ENCODE data around the gene TNFSF4.
"Not testable (repeated sequence)": the region's sequence is repeated elsewhere in the genome, so short reads cannot be mapped to it uniquely, and the experiment has no call there.

The TNFSF4 gene

DNA sequence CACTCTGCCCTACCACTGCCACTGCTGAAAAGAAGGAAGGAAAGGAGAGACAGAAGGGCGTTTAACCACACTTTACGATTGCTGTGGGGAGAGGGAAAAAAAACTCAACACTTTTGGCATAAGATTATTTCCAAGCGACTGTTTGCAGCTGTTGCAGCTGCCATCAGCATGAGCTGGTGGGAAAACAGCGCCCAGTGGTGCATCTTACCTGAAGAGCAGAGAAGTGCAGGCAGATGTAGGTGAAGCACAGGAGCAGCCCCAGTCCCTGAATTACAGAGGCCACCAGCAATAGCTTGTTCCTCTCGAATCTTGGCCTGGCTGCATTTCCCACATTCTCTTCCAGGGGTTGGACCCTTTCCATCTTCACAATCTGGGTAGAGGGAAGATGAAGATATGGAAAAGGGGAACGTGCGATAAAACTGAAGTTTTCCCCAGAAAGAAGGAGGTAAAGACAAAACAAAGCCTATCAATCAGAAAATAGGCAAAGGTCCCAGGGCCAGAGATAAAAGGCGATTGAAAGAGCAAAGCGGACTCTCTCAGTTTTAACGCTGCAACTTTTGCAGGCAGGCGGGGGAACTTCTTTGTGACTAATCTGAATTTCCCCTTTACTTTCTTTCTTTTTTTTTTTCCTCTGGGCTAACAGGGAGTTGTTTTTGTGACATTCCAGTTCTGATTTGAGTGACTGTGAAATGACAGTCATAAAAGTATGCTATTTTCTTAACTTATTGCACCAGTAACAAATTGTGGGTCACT lies at the start of gene TNFSF4:
Gene TNFSF4 (minus strand): TSS at position 516 of the 753 bp plus-strand sequence. CDS start 155 bp downstream, at position 361.
- no peak for DNase-seq (ENCODE audit: low read depth)

DNA sequence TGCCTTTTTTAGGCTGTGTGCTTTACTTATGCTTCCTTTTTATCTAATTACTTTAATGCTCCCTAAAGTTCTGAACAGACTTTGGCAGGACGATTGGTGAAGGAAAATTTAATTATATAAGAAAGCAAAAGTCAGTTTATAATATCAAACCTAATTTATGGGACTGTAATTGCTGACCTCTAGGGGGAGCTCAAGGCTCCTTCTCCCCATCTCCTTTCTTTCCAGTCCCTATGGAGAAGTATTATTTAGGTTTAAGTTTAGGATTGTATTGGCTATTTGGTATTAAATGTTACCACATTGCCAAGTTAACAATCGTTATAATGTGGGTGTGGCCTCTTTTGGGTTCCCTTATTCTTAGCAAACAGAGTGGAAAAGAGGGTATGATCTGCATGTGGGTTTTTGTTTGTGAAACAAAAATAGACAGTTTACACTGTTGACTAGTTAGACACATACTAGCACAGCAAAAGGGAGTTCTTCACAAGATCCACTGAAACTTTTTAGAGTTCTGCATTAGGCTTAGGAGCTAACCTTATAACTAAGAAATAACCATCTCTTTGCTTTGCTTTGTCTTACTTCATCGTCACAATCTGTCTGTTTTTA lies 48.2 kb upstream of the TNFSF4 start:
- no peak for DNase-seq (ENCODE audit: low read depth)

- DNase-seq (ENCODE audit: low read depth), result peak; percentile 35
These were observed 45.9 kb upstream of the TNFSF4 start for GRCh38 chr1:173253046-173253445.

- no peak for DNase-seq (ENCODE audit: low read depth)
These were observed 42.2 kb upstream of the TNFSF4 start for GRCh38 chr1:173249349-173249748.

DNA sequence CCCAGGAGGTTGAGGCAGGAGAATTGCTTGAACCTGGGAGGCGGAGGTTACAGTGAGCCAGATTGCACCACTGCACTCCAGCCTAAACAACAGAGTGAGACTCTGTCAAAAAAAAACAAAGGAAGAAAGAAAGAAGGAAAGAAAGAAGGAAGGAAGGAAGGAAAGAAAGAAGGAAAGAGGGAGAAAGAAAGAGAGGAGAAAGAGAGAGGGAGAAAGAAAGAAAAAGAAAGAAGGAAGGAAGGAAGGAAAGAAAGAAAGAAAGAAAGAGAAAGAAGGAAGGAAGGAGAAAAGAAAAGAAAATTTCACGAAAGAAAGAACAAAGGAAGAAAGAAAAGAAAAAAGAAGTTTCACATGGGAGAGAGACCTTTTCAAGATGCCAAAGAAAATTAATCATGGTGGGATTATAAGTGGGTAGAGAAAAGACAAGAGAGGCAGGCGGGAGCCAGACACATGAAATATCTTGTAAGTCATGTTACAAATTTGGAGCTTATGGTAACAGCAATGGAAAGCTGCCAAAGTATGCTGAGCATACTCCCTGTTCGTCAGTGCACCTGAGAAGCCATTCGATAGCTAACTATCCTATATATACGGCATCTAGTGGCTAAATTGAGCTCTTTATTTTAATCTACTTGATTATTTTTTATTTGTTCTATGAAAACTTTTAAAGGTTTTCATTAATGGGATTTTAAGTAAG lies 41.3 kb upstream of the TNFSF4 start:
- DNase-seq (ENCODE audit: low read depth), result no peak

DNA sequence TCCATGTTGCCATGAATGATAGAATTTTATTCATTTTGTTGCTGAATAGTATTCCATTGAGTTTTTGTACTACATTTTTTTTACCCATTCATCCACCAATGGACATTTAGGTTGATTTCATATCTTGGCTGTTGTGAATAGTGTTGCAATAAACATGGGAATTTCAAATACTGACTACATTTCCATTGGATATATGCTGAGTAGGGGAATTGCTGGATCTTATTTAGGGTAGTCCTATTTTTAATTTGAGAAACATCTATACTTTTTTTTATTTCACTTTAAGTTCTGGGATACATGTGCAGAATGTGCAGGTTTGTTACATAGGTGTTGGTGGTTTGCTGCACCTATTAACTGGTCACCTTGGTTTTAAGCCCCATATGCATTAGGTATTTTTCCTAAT lies 38.8 kb upstream of the TNFSF4 start:
- no peak for DNase-seq (ENCODE audit: low read depth)

GRCh38 chr1:173243300-173243699 lies 36.2 kb upstream of the TNFSF4 start:
- DNase-seq (ENCODE audit: low read depth), result no peak

GRCh38 chr1:173241528-173242347 lies 34.6 kb upstream of the TNFSF4 start:
- no peak for DNase-seq (ENCODE audit: low read depth)

GRCh38 chr1:173240609-173241008 lies 33.5 kb upstream of the TNFSF4 start:
- DNase-seq (ENCODE audit: low read depth), result no peak

DNA sequence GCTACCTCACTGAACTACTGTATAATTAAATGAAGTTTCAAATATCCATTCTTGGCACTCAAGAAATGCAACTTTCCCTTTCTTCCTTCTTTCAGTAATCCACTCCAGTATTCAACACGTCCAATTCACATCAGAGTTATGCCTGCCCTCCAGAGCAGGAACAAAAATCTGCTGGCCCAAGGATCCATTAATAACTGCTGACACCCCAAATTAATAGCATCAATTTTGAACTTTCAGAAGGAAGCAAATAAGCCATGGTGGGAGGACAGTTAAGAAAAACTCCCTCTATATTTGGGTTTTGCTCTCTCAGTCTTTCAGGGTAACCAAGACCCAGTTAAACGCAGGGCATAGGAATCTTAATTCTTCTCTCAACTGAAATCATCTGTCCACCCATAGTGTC lies 31.9 kb upstream of the TNFSF4 start:
- DNase-seq (ENCODE audit: low read depth), result no peak

DNA sequence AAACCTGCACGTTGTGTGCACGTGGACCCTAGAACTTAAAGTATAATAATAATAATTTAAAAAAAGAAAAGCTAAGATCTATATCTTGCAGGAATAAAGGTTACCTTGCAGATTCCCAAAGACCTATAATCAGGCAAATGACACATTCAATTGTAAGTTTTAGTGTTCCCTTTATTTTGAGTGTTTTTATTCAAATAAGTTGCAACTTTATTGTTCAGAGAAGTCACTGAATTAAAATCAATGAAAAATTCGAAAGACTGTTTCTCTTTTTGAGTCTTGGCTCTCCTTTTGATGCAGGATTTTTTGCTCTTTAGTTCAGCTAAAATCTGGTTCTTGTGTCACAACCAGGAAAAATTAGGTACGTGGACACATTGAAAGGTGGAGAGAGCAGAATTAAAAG lies 27.8 kb upstream of the TNFSF4 start:
- no peak for DNase-seq (ENCODE audit: low read depth)

GRCh38 chr1:173234434-173234833 lies 27.3 kb upstream of the TNFSF4 start:
- not testable (repeated sequence) for DNase-seq (ENCODE audit: low read depth)

DNA sequence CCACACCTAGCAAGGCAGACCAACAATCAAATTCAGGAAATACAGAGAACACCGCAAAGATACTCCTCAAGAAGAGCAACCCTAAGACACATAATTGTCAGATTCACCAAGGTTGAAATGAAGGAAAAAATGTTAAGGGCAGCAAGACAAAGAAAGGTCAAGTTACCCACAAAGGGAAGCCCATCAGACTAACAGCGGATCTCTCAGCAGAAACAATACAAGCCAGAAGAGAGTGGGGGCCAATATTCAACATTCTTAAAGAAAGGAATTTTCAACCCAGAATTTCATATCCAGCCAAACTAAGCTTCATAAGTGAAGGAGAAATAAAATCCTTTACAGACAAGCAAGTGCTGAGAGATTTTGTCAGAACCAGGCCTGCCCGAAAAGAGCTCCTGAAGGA lies 21.9 kb upstream of the TNFSF4 start:
- not testable (repeated sequence) for DNase-seq (ENCODE audit: low read depth)

GRCh38 chr1:173224949-173225348 lies 17.8 kb upstream of the TNFSF4 start:
- DNase-seq (ENCODE audit: low read depth), result no peak

- no peak for DNase-seq (ENCODE audit: low read depth)
These were observed 17.3 kb upstream of the TNFSF4 start for GRCh38 chr1:173224280-173224892.

DNA sequence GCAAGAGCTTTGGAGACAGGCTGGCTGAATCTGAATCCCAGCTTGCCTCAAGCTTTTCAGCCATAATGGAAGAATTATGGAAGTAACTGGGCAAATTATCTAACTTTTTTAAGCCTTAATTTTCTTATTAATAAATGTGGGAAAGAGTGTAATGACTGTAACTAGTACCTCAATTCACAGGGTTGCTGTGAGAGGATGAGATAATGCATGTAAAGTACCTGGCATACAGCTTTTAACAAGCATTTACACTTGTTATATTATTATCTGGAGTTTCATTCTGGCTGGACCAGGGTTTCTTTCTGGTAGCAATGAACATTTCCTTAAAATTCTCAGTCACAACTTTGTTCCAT lies 15.9 kb upstream of the TNFSF4 start:
- no peak for DNase-seq (ENCODE audit: low read depth)

- no peak for DNase-seq (ENCODE audit: low read depth)
These were observed 15.3 kb upstream of the TNFSF4 start for GRCh38 chr1:173222149-173223030.

DNA sequence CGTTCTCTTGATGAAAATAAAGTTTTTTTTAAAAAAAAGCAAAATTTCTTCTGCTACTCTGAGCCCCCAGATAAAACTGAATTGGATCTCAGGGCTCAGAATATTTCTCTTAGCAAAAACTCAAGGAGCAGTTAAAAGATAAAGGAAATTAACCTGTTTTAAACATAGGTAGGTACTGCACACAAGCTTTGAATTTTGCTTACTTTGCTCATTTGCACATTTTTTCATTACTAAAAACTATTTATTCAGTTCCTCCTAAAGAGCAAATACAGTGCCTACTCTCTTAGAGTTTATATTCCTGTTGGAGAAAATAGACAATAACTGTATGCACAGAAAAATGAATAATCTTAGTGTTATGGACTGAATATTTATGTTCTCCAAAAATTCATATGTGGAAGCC lies 13.0 kb upstream of the TNFSF4 start:
- no peak for DNase-seq (ENCODE audit: low read depth)

DNA sequence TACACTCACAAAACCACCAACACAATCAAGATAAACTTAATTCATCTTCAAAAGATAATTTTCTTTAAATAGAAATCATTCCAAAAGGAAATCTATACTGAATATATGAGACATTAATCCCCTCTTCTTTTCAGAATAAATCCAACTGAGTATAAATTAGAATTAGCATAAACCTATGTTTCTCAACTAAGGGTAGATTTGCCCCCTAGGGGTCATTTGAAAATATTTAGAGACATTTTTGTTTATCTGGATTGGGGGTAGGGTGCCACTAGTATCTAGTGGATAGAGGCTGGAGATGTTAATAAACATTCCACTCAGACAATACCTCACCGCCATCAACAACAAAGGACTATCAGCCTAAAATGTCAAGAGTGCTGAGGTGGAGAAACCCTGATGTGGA lies 6.5 kb upstream of the TNFSF4 start:
- no peak for DNase-seq (ENCODE audit: low read depth)

GRCh38 chr1:173212952-173213491 lies 5.9 kb upstream of the TNFSF4 start:
- DNase-seq (ENCODE audit: low read depth), result no peak
